ENCODE measurements around the gene RAVER1. TPM values are rescaled to one million over a fixed set of nuclear protein-coding genes. Genes with fewer than 3 reads are reported as not detected.

RAVER1 gene
- total RNA-seq, 4 donors from 2014 or later, result 10.0 to 15.9 (median 11.8) TPM

- H3K27ac ChIP-seq, result peak within 1 kb of the TSS; percentile 75 to 84 (median 78)
- no peaks in the 10 kb centered on the region for H3K36me3 ChIP-seq
- intact Hi-C loops (cut with DNase I; ENCODE audit: low total_unique reads) (loop anchor here (5.0 kb wide), 1 partner anchor 61 kb away; the partner anchor contains the start of gene RAVER1), in situ Hi-C loops (cut with MboI; ENCODE audit: low sequenced_read_pairs in 4 of 4) (no loop called here)
- ATAC-seq, result peak; percentile 23 to 65
- peak; percentile 50 to 65 for DNase-seq
- H3K4me1 ChIP-seq, result peaks cover 5 to 21% of the 10 kb centered on the region in 2 donors
- TF ChIP-seq, protein P1, sequence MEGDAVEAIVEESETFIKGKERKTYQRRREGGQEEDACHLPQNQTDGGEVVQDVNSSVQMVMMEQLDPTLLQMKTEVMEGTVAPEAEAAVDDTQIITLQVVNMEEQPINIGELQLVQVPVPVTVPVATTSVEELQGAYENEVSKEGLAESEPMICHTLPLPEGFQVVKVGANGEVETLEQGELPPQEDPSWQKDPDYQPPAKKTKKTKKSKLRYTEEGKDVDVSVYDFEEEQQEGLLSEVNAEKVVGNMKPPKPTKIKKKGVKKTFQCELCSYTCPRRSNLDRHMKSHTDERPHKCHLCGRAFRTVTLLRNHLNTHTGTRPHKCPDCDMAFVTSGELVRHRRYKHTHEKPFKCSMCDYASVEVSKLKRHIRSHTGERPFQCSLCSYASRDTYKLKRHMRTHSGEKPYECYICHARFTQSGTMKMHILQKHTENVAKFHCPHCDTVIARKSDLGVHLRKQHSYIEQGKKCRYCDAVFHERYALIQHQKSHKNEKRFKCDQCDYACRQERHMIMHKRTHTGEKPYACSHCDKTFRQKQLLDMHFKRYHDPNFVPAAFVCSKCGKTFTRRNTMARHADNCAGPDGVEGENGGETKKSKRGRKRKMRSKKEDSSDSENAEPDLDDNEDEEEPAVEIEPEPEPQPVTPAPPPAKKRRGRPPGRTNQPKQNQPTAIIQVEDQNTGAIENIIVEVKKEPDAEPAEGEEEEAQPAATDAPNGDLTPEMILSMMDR (IDR thresholded peaks at IDR 0.05 in 4 of 5, conservative IDR thresholded peaks at IDR 0.05 in 1 of 5), result no peak
- TF ChIP-seq POLR2A (IDR thresholded peaks at IDR 0.05), result peak; percentile 60 to 67
- no peaks in the 10 kb centered on the region for H3K9me3 ChIP-seq
- peaks cover 7 to 24% (median 18%) of the 10 kb centered on the region in 3 donors for H3K27me3 ChIP-seq
- peak within 1 kb of the TSS; percentile 49 to 60 (median 56) for H3K4me3 ChIP-seq
Observed at GRCh38 chr19:10270616-10271394, 62.5 kb downstream of the RAVER1 start, which contains the start of gene ICAM1. ICAM1 (plus strand) TSS chr19:10271120; CDS start chr19:10271160, 40 bp downstream.

GRCh38 chr19:10270180-10270615, 63.1 kb downstream of the RAVER1 start:
- Histone ChIP-seq H3K4me3 (peak overlapping the region; percentile 49 to 60 (median 56)), H3K27me3 (peaks cover 7 to 24% (median 18%) of the 10 kb centered on the region in 3 donors), H3K4me1 (peaks cover 5 to 21% of the 10 kb centered on the region in 2 donors), H3K27ac (peak overlapping the region; percentile 75 to 84 (median 78)), H3K36me3 (no peaks in the 10 kb centered on the region), H3K9me3 (no peaks in the 10 kb centered on the region)
- intact Hi-C loops (cut with DNase I; ENCODE audit: low total_unique reads), result loop anchor here (5.0 kb wide), 1 partner anchor 62 kb away; the partner anchor contains the start of gene RAVER1
- in situ Hi-C loops (cut with MboI; ENCODE audit: low sequenced_read_pairs in 4 of 4), result no loop called here
- DNase-seq (peak in 1 of 2 donors; percentile 49), ATAC-seq (peak in 1 of 2 donors; percentile 42)
- TF ChIP-seq, protein P1 (IDR thresholded peaks at IDR 0.05 in 4 of 5, conservative IDR thresholded peaks at IDR 0.05 in 1 of 5), result no peak
- TF ChIP-seq POLR2A (IDR thresholded peaks at IDR 0.05), result no peak

- H3K36me3 ChIP-seq, result no peaks in the 10 kb centered on the region
- peak overlapping the region; percentile 49 to 60 (median 56) for H3K4me3 ChIP-seq
- DNase-seq (peak; percentile 47 to 70), ATAC-seq (peak; percentile 72 to 75)
- intact Hi-C loops (cut with DNase I; ENCODE audit: low total_unique reads) (loop anchor here (1.0 to 5.0 kb wide), 2 partner anchors 63 to 120 kb away; partner anchors contain the start of gene RAVER1), in situ Hi-C loops (cut with MboI; ENCODE audit: low sequenced_read_pairs in 4 of 4) (loop anchor here (5.0 kb wide), 1 partner anchor 118 kb away; no protein-coding TSS in a partner anchor)
- H3K27me3 ChIP-seq, result peaks cover 7 to 24% (median 18%) of the 10 kb centered on the region in 3 donors
- H3K9me3 ChIP-seq, result no peaks in the 10 kb centered on the region
- H3K27ac ChIP-seq, result peak overlapping the region; percentile 75 to 84 (median 78)
- TF ChIP-seq POLR2A (IDR thresholded peaks at IDR 0.05), result no peak
- TF ChIP-seq, protein P1 (IDR thresholded peaks at IDR 0.05 in 4 of 5, conservative IDR thresholded peaks at IDR 0.05 in 1 of 5), result peak; percentile 81 to 94 (median 92)
- H3K4me1 ChIP-seq, result peaks cover 5 to 21% of the 10 kb centered on the region in 2 donors
Observed at GRCh38 chr19:10269333-10270179, 63.8 kb downstream of the RAVER1 start.

GRCh38 chr19:10268071-10268470, 65.3 kb downstream of the RAVER1 start:
- H3K9me3 ChIP-seq, result no peaks in the 10 kb centered on the region
- H3K4me3 ChIP-seq, result no peak overlapping the region
- no peak for TF ChIP-seq POLR2A (IDR thresholded peaks at IDR 0.05)
- TF ChIP-seq, protein P1 (IDR thresholded peaks at IDR 0.05 in 4 of 5, conservative IDR thresholded peaks at IDR 0.05 in 1 of 5), result no peak
- in situ Hi-C loops (cut with MboI; ENCODE audit: low sequenced_read_pairs in 4 of 4), result loop anchor here (5.0 kb wide), 1 partner anchor 119 kb away; no protein-coding TSS in a partner anchor
- H3K4me1 ChIP-seq, result peaks cover 5 to 21% of the 10 kb centered on the region in 2 donors
- no peaks in the 10 kb centered on the region for H3K36me3 ChIP-seq
- intact Hi-C loops (cut with DNase I; ENCODE audit: low total_unique reads), result no loop called here
- peaks cover 7 to 24% (median 18%) of the 10 kb centered on the region in 3 donors for H3K27me3 ChIP-seq
- H3K27ac ChIP-seq, result peak overlapping the region; percentile 38 to 84 (median 63)
- ATAC-seq (peak in 1 of 2 donors; percentile 26), DNase-seq (no peak)

Measured in gastrocnemius medialis (tissue), 4 donors.